ENCODE results near the gene LARP4B. TPM values are rescaled to one million over a fixed set of nuclear protein-coding genes. Genes with fewer than 3 reads are reported as not detected.

The LARP4B gene
- total and polyA plus RNA-seq, 2 donors from 2014 or later = 12.9 to 96.6 TPM

DNA sequence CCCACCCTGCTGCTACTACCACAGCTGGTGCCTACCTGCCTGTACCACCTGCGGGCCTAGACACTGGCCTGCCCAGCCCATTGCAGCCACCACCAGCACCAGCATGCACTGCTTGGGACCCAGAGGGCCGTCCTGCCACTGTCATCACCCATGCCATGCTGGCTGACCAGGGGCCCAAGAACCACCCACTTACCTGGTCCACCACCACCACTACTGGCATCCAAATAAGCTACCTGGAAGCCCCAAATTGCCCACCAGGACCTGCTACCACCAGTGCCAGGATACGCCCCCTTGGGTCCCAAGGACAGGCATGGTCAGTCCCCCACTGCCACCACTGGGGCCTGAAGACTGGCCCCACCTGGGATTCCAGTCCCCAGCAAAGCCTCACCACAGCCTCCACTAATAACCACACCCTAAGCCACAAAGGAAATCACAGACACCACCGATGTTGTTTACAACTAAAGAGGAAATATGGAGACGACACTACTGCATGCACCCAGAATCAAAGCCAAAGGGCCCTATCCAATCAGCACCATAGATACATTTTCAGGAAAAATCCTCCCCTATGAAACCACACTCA lies 171.5 kb downstream of the LARP4B start:
- Histone ChIP-seq H3K27ac (ENCODE audit: low read depth in 2 of 2, low read length in 2 of 2) (no peak overlapping the region), H3K36me3 (ENCODE audit: control insufficient read depth in 2 of 3, insufficient read depth in 3 of 3, low read length in 3 of 3) (no peaks in the 10 kb centered on the region), H3K27me3 (ENCODE audit: control insufficient read depth, insufficient read depth, low read length) (no peaks in the 10 kb centered on the region), H3K9me3 (ENCODE audit: control insufficient read depth in 2 of 3, insufficient read depth in 1 of 3, low read length in 3 of 3) (peaks cover 0 to 2% (median 0%) of the 10 kb centered on the region in 3 donors), H3K9ac (ENCODE audit: low read length in 3 of 3) (no peak overlapping the region), H3K4me1 (ENCODE audit: control insufficient read depth in 2 of 3, insufficient read depth in 2 of 3, low read depth in 1 of 3, low read length in 3 of 3) (no peaks in the 10 kb centered on the region), H3K4me3 (ENCODE audit: low read length in 3 of 3) (no peak overlapping the region)
- intact Hi-C loops (cut with DNase I) = no loop called here
- DNase-seq = no peak
- TF ChIP-seq, protein P1, sequence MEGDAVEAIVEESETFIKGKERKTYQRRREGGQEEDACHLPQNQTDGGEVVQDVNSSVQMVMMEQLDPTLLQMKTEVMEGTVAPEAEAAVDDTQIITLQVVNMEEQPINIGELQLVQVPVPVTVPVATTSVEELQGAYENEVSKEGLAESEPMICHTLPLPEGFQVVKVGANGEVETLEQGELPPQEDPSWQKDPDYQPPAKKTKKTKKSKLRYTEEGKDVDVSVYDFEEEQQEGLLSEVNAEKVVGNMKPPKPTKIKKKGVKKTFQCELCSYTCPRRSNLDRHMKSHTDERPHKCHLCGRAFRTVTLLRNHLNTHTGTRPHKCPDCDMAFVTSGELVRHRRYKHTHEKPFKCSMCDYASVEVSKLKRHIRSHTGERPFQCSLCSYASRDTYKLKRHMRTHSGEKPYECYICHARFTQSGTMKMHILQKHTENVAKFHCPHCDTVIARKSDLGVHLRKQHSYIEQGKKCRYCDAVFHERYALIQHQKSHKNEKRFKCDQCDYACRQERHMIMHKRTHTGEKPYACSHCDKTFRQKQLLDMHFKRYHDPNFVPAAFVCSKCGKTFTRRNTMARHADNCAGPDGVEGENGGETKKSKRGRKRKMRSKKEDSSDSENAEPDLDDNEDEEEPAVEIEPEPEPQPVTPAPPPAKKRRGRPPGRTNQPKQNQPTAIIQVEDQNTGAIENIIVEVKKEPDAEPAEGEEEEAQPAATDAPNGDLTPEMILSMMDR (IDR thresholded peaks at IDR 0.05; ENCODE audit: borderline replicate concordance, extremely low read depth, insufficient read depth) = no peak
- FAIRE-seq = no peak

Other genes with a start within 250 kb of the LARP4B start
- gene DIP2C, start 242.0 kb downstream of the LARP4B start, total RNA-seq = 22.6 TPM
- 6.2 TPM for gene DIP2C, start 242.0 kb downstream of the LARP4B start, polyA plus RNA-seq (ENCODE audit: insufficient read depth, low read depth, low replicate concordance)
- gene GTPBP4, start 56.7 kb upstream of the LARP4B start, total RNA-seq = 37.1 TPM
- 18.9 TPM for gene GTPBP4, start 56.7 kb upstream of the LARP4B start, polyA plus RNA-seq (ENCODE audit: insufficient read depth, low read depth, low replicate concordance)
- not detected for gene IDI2, start 94.2 kb upstream of the LARP4B start, total RNA-seq
- not detected for gene IDI2, start 94.2 kb upstream of the LARP4B start, polyA plus RNA-seq (ENCODE audit: insufficient read depth, low read depth, low replicate concordance)
- 27.5 TPM for gene IDI1, start 117.4 kb upstream of the LARP4B start, total RNA-seq
- 59.7 TPM for gene IDI1, start 117.4 kb upstream of the LARP4B start, polyA plus RNA-seq (ENCODE audit: insufficient read depth, low read depth, low replicate concordance)
- 23.5 TPM for gene WDR37, start 124.7 kb upstream of the LARP4B start, total RNA-seq
- gene WDR37, start 124.7 kb upstream of the LARP4B start, polyA plus RNA-seq (ENCODE audit: insufficient read depth, low read depth, low replicate concordance) = 6.0 TPM

All from kidney (tissue), 14 donors.